K562 (cell line): ENCODE measurements around the gene COL4A1. TPM values are rescaled to one million over a fixed set of nuclear protein-coding genes. Genes with fewer than 3 reads are reported as not detected.

Experiments
- ATAC-seq: fragments of 200-7000 bp; cut with Tn5 transposase; 3 replicates; pipeline ENCODE4 v1.9.1; 2020; ENCODE audit warnings: moderate library complexity
- BruUV-seq: library from RNA; stranded (reverse); fragments of 400-500 nt; replicated peaks from 2 replicates; lab custom pipeline; 2021; lab: Mats Ljungman, UMichigan
- CTCF ChIA-PET: fragments of 300-600 bp; formaldehyde crosslinking; extraction: SDS; loops from one replicate; lab custom pipeline; 2021; ENCODE audit warnings: low intra/inter-chr PET ratio; lab: Yijun Ruan, JAX
- POLR2A ChIA-PET: fragments of 300-600, 350-650 bp; sonication (Branson Sonifier 250); formaldehyde crosslinking; extraction: SDS; loops from one replicate; lab custom pipeline; 2021; ENCODE audit warnings: antibody characterized with exemption, inconsistent platforms; lab: Yijun Ruan, JAX
- DNase-seq, 4 experiments: peaks; one replicate each; pipeline versions ENCODE4 v3.0.0 to v3.0.0-alpha.2; 2011 to 2018; ENCODE audit warnings: low spot score in 3 of 4, mixed read lengths in 3 of 4; ENCODE audit errors: extremely low read depth in 1 of 4
- FAIRE-seq: peaks from 2 replicates; lab custom pipeline; 2011; peaks lifted over from hg19 to GRCh38; lab: Jason Lieb, UNC
- H2AFZ ChIP-seq: 2 replicates; pipeline ENCODE4 v1.6.0; 2011; ENCODE audit warnings: low read depth, low read length, control low read depth, inconsistent platforms
- H3K27ac ChIP-seq: fragments of 200-600 bp; 3 replicates; pipeline ENCODE4 v1.8.0; 2011; ENCODE audit warnings: low read depth, mild to moderate bottlenecking, control low read depth, inconsistent platforms, low read length, moderate library complexity, mixed read lengths; ENCODE audit errors: extremely low read depth
- H3K27me3 ChIP-seq, 2 experiments: fragments of 300-600 bp in 1 of 2; 2 replicates in 1 of 2; 3 replicates in 1 of 2; pipeline versions ENCODE4 v1.6.0 to v1.8.0; 2011; ENCODE audit warnings: inconsistent platforms in 2 of 2, low read length in 2 of 2, mild to moderate bottlenecking in 1 of 2, mixed read lengths in 1 of 2, moderate library complexity in 1 of 2; ENCODE audit not compliant: control insufficient read depth in 2 of 2, insufficient read depth in 2 of 2
- H3K36me3 ChIP-seq: fragments of 300-600 bp; 3 replicates; pipeline ENCODE4 v1.8.0; 2011; ENCODE audit warnings: mild to moderate bottlenecking, low read length, inconsistent platforms; ENCODE audit not compliant: control insufficient read depth, insufficient read depth
- H3K4me1 ChIP-seq, 2 experiments: fragments of 200-600 bp in 1 of 2; replicated peaks in 1 of 2; 2 replicates in 1 of 2; 3 replicates in 1 of 2; pipeline versions ENCODE4 v1.5.1 to v1.8.0; 2011; ENCODE audit warnings: inconsistent platforms in 2 of 2, low read length in 2 of 2, mild to moderate bottlenecking in 1 of 2, mixed read lengths in 1 of 2, moderate library complexity in 1 of 2; ENCODE audit not compliant: control insufficient read depth in 2 of 2, insufficient read depth in 2 of 2
- H3K4me2 ChIP-seq: 2 replicates; pipeline ENCODE4 v1.6.1; 2011; ENCODE audit warnings: low read length, control low read depth, inconsistent platforms, mixed read lengths; ENCODE audit not compliant: insufficient read depth
- H3K4me3 ChIP-seq: fragments of 200-600 bp; sonication (generic), shearing (Covaris generic); 2 replicates; pipeline ENCODE4 v1.5.1; 2016; ENCODE audit warnings: control low read depth, inconsistent platforms
- H3K79me2 ChIP-seq: fragments of 200-600 bp; 3 replicates; pipeline ENCODE4 v1.8.0; 2011; ENCODE audit warnings: low read length, inconsistent platforms; ENCODE audit not compliant: control insufficient read depth, insufficient read depth
- H3K9ac ChIP-seq, 2 experiments: 2 replicates each; pipeline versions ENCODE4 v1.6.0 to v1.6.1; 2011; ENCODE audit warnings: low read depth in 2 of 2, low read length in 2 of 2, control low read depth in 1 of 2, inconsistent platforms in 1 of 2, mild to moderate bottlenecking in 1 of 2, mixed read lengths in 1 of 2; ENCODE audit not compliant: insufficient read depth in 1 of 2
- H3K9me1 ChIP-seq: one replicate; pipeline ENCODE4 v1.6.0; 2011; ENCODE audit warnings: inconsistent platforms, mild to moderate bottlenecking, low read length, moderate library complexity; ENCODE audit not compliant: control insufficient read depth, insufficient read depth
- H3K9me3 ChIP-seq: replicated peaks from 2 replicates; pipeline ENCODE4 v1.5.1; 2011; ENCODE audit warnings: low read depth, low read length, inconsistent platforms; ENCODE audit not compliant: control insufficient read depth, insufficient read depth
- H4K20me1 ChIP-seq: replicated peaks from 2 replicates; pipeline ENCODE4 v1.6.1; 2011; ENCODE audit warnings: low read length, inconsistent platforms, mixed read lengths; ENCODE audit not compliant: control insufficient read depth, insufficient read depth
- CEBPB ChIP-seq: fragments of 450-650 bp; IDR thresholded peaks from 2 replicates; pipeline ENCODE4 v1.6.1; 2016; ENCODE audit warnings: missing genetic modification characterization, missing compliant biosample characterization
- JUN ChIP-seq, 2 experiments: sonication (generic) in 1 of 2; formaldehyde crosslinking in 1 of 2; IDR thresholded peaks; 2 replicates each; pipeline versions ENCODE4 v1.6.1 to v1.8.0; 2012 to 2022; ENCODE audit warnings: borderline replicate concordance in 2 of 2, mild to moderate bottlenecking in 2 of 2, improper control_type of control experiment in 1 of 2, low read depth in 1 of 2, low read length in 1 of 2, missing genetic modification reagents in 1 of 2
- KAT2B ChIP-seq: IDR thresholded peaks from one replicate; pipeline ENCODE4 v1.6.1; 2012; ENCODE audit warnings: low read depth, mild to moderate bottlenecking, control low read depth, inconsistent platforms, low read length, moderate library complexity
- MAZ ChIP-seq, 2 experiments: fragments of 450-650 bp in 1 of 2; sonication (generic) in 1 of 2; formaldehyde crosslinking; IDR thresholded peaks in 1 of 2; conservative IDR thresholded peaks in 1 of 2; 2 replicates each; pipeline versions ENCODE4 v1.4.0 to v1.5.0; 2020; ENCODE audit warnings: mild to moderate bottlenecking in 1 of 2, missing genetic modification reagents in 1 of 2
- PHB ChIP-seq: fragments of 250-450 bp; sonication (Bioruptor Pico); IDR thresholded peaks from 2 replicates; pipeline ENCODE4 v1.5.0; 2021
- PURB ChIP-seq: sonication (generic); formaldehyde crosslinking; IDR thresholded peaks from 2 replicates; pipeline ENCODE4 v1.9.0; 2021; ENCODE audit warnings: low read depth, mild to moderate bottlenecking, missing genetic modification reagents
- RNF2 ChIP-seq: sonication (generic); IDR thresholded peaks from 2 replicates; pipeline ENCODE4 v1.6.1; 2016
- SAFB2 ChIP-seq: fragments of 200-400 bp; formaldehyde crosslinking; IDR thresholded peaks from 2 replicates; pipeline ENCODE4 v1.6.1; 2018; ENCODE audit warnings: borderline replicate concordance, low read length, low read depth, moderate library complexity; ENCODE audit not compliant: severe bottlenecking
- TEAD4 ChIP-seq, 2 experiments: sonication (generic) in 1 of 2; formaldehyde crosslinking in 1 of 2; IDR thresholded peaks; 2 replicates each; pipeline versions ENCODE4 v1.6.1 to v1.8.0; 2012 to 2022; ENCODE audit warnings: borderline replicate concordance in 1 of 2, inconsistent platforms in 1 of 2, low read length in 1 of 2, mild to moderate bottlenecking in 1 of 2, missing genetic modification reagents in 1 of 2
- THAP7 ChIP-seq: fragments of 250-450 bp; sonication (Bioruptor Pico); IDR thresholded peaks from 2 replicates; pipeline ENCODE4 v1.5.0; 2021
- USF2 ChIP-seq: sonication (generic); formaldehyde crosslinking; IDR thresholded peaks from 2 replicates; pipeline ENCODE4 v1.5.0; 2020; ENCODE audit warnings: missing genetic modification reagents
- ZNF239 ChIP-seq: fragments of 250-450 bp; sonication (Bioruptor Pico); IDR thresholded peaks from 2 replicates; pipeline ENCODE4 v1.4.0; 2020; ENCODE audit warnings: mild to moderate bottlenecking
- ZNF778 ChIP-seq: fragments of 450-650 bp; formaldehyde crosslinking; IDR thresholded peaks from 2 replicates; pipeline ENCODE4 v1.4.0; 2020; ENCODE audit warnings: mild to moderate bottlenecking, moderate library complexity
- WGBS: fragments of 100-300 bp; shearing (Covaris generic); methylation state at CpG from one replicate; pipeline ENCODE4 v1.1.6; 2016; ENCODE audit warnings: low coverage, mixed read lengths; ENCODE audit not compliant: insufficient coverage; ENCODE audit errors: missing lambda C conversion rate; 5-methylcytosine and 5-hydroxymethylcytosine counted together
- in situ Hi-C: fragments of 300-500 bp; cut with MboI; formaldehyde crosslinking; loops from 4 replicates; pipeline ENCODE4 v1.15.0; 2018; ENCODE audit warnings: inconsistent platforms, mixed read lengths
- intact Hi-C: fragments of 100-400 bp; cut with micrococcal nuclease; formaldehyde crosslinking; loops from 2 replicates; pipeline ENCODE4 v1.14.2; 2022
- polyA plus RNA-seq, 8 experiments: library from polyadenylated mRNA; depleted of rRNA in 4 of 8; stranded (reverse) in 5 of 8; unstranded in 3 of 8; fragments of >200 nt; fragmentation: Nextera tagmentation in 2 of 8; fragmentation: Illumina TruSeq in 1 of 8; extraction: Ambion mirVana in 2 of 8; extraction: Trizol in 1 of 8; gene quantifications; 2 replicates each; pipeline versions ENCODE4 v1.2.1 to v1.2.3, GENCODE V29; 2011 to 2014; ENCODE audit warnings: inconsistent platforms in 1 of 8, missing spikeins in 1 of 8
- total RNA-seq, 7 experiments: library from RNA; depleted of rRNA in 6 of 7; stranded (reverse); fragments of >200 nt in 6 of 7; fragmentation: Illumina TruSeq in 2 of 7; extraction: Trizol in 2 of 7; gene quantifications; 2 replicates each; pipeline versions ENCODE4 v1.2.1 to v1.2.3, GENCODE V29; 2011 to 2021; ENCODE audit warnings: low replicate concordance in 1 of 7

Gene COL4A1
- total and polyA plus RNA-seq, 9 of the 15 experiments (the other 6 are each of a cell fraction or from before 2014, with no cell fraction given), result 0.35 TPM; not detected in 8

- Histone ChIP-seq H3K27ac (no peak overlapping the region), H3K4me3 (no peak overlapping the region), H3K27me3 (peaks cover 8 to 48% of the 10 kb centered on the region in 2 experiments), H3K4me2 (no peak overlapping the region), H3K36me3 (no peaks in the 10 kb centered on the region), H2AFZ (no peak overlapping the region), H3K79me2 (no peaks in the 10 kb centered on the region), H3K9me3 (no peaks in the 10 kb centered on the region), H3K9me1 (no peaks in the 10 kb centered on the region), H3K4me1 (no peaks in the 10 kb centered on the region; a peak in 1 of 5 replicates), H4K20me1 (no peaks in the 10 kb centered on the region), H3K9ac (no peak overlapping the region)
- ChIA-PET POLR2A (interaction anchor here (0.5 kb wide), 1 partner anchor 79 kb away, joined by 4 read pairs; no protein-coding TSS in a partner anchor), CTCF (no interaction called here)
- no peak for FAIRE-seq
- TF ChIP-seq RNF2, result no peak
- TF ChIP-seq ZNF239 (CRISPR knock-in tag), result no peak
- no peak for TF ChIP-seq JUN (IDR thresholded peaks at IDR 0.05; ENCODE audit: borderline replicate concordance, low read depth, low read length)
- no peak for TF ChIP-seq JUN (CRISPR knock-in tag; IDR thresholded peaks at IDR 0.05; ENCODE audit: borderline replicate concordance)
- TF ChIP-seq THAP7 (CRISPR knock-in tag), result no peak
- TF ChIP-seq PHB (CRISPR knock-in tag), result no peak
- TF ChIP-seq USF2 (CRISPR knock-in tag), result no peak
- no peak for TF ChIP-seq CEBPB (tag)
- no peak for TF ChIP-seq PURB (CRISPR knock-in tag)
- no peak for TF ChIP-seq KAT2B
- TF ChIP-seq ZNF778 (CRISPR knock-in tag), result no peak
- no peak for TF ChIP-seq MAZ (CRISPR knock-in tag; conservative IDR thresholded peaks at IDR 0.05 in 1 of 2, IDR thresholded peaks at IDR 0.05 in 1 of 2)
- no peak for TF ChIP-seq SAFB2
- no peak for TF ChIP-seq TEAD4 (IDR thresholded peaks at IDR 0.05; ENCODE audit: low read length)
- TF ChIP-seq TEAD4 (CRISPR knock-in tag; IDR thresholded peaks at IDR 0.05; ENCODE audit: borderline replicate concordance), result no peak
- no peak for ATAC-seq
- WGBS, result under 1% methylated on average over 22 of the region's 31 CpGs
- in situ Hi-C loops, result no loop called here
- BruUV-seq, result no TSS peak
- DNase-seq, result no peak
- intact Hi-C loops, result no loop called here
These were observed 1.9 kb upstream of the COL4A1 start for GRCh38 chr13:110308656-110309359.
